HepG2 (cell line): ENCODE data around the gene MAP1LC3B. TPM values are rescaled to one million over a fixed set of nuclear protein-coding genes. Genes with fewer than 3 reads are reported as not detected.

Source experiments
- ARNT2 ChIP-seq: sonication (generic); formaldehyde crosslinking; IDR thresholded peaks from 2 replicates; pipeline ENCODE4 v1.8.0; 2022; ENCODE audit warnings: mild to moderate bottlenecking, low read depth, missing genetic modification reagents, moderate library complexity
- GPN1 ChIP-seq: sonication (generic); formaldehyde crosslinking; IDR thresholded peaks from 2 replicates; pipeline ENCODE4 v1.5.1; 2020; ENCODE audit warnings: missing genetic modification reagents, borderline replicate concordance
- KAT2B ChIP-seq: fragments of 150-350 bp; IDR thresholded peaks from 2 replicates; pipeline ENCODE4 v1.6.1; 2014; ENCODE audit warnings: low read depth, low read length, borderline replicate concordance
- NCOA2 ChIP-seq: sonication (generic); formaldehyde crosslinking; IDR thresholded peaks from 2 replicates; pipeline ENCODE4 v1.8.0; 2022; ENCODE audit warnings: inconsistent platforms
- SMAD3 ChIP-seq: sonication (generic); formaldehyde crosslinking; IDR thresholded peaks from 2 replicates; pipeline ENCODE4 v1.4.0; 2020; ENCODE audit warnings: missing genetic modification reagents
- SOX5 ChIP-seq: IDR thresholded peaks from 2 replicates; pipeline ENCODE4 v1.6.1; 2016; ENCODE audit warnings: borderline replicate concordance
- TBX2 ChIP-seq: sonication (generic); formaldehyde crosslinking; IDR thresholded peaks from 2 replicates; pipeline ENCODE4 v1.5.0; 2020; ENCODE audit warnings: missing genetic modification reagents, mild to moderate bottlenecking, borderline replicate concordance
- ZFYVE20 ChIP-seq: sonication (generic); formaldehyde crosslinking; IDR thresholded peaks from 2 replicates; pipeline ENCODE4 v1.8.0; 2023; ENCODE audit warnings: low read depth, mild to moderate bottlenecking, moderate library complexity, missing genetic modification reagents, borderline replicate concordance
- ZKSCAN8 ChIP-seq: IDR thresholded peaks from 2 replicates; pipeline ENCODE4 v1.6.1; 2016; ENCODE audit warnings: borderline replicate concordance, missing genetic modification reagents, missing compliant biosample characterization
- ZNF282 ChIP-seq: fragments of 450-650 bp; IDR thresholded peaks from 2 replicates; pipeline ENCODE4 v1.6.1; 2018; ENCODE audit not compliant: partially characterized antibody
- ZNF556 ChIP-seq: sonication (generic); formaldehyde crosslinking; IDR thresholded peaks from 2 replicates; pipeline ENCODE4 v1.4.0; 2020; ENCODE audit warnings: mild to moderate bottlenecking, missing genetic modification reagents, borderline replicate concordance
- ZNF772 ChIP-seq: sonication (generic); formaldehyde crosslinking; IDR thresholded peaks from 2 replicates; pipeline ENCODE4 v1.5.0; 2020; ENCODE audit warnings: mild to moderate bottlenecking, missing genetic modification reagents
- ZNF839 ChIP-seq: sonication (generic); formaldehyde crosslinking; IDR thresholded peaks from 2 replicates; pipeline ENCODE4 v1.4.0; 2020; ENCODE audit warnings: missing genetic modification reagents, mild to moderate bottlenecking, borderline replicate concordance
- polyA plus RNA-seq, 8 experiments: library from polyadenylated mRNA; depleted of rRNA in 3 of 8; stranded (reverse) in 7 of 8; unstranded in 1 of 8; fragments of >200 nt; fragmentation: Illumina TruSeq in 4 of 8; extraction: Trizol in 4 of 8; gene quantifications; 2 replicates each; pipeline versions ENCODE4 v1.2.1 to v1.2.3, GENCODE V29; 2011 to 2016; ENCODE audit warnings: low read depth in 4 of 8, missing spikeins in 1 of 8, mixed read lengths in 1 of 8; ENCODE audit not compliant: insufficient read depth in 1 of 8
- total RNA-seq, 5 experiments: library from RNA; depleted of rRNA; stranded (reverse); fragments of >200 nt; fragmentation: Illumina TruSeq; extraction: Trizol; gene quantifications; 2 replicates each; pipeline ENCODE4 v1.2.3, GENCODE V29; 2016; ENCODE audit warnings: low read depth in 1 of 5
- TF ChIP-seq, protein P1 (sequence below): sonication (generic); formaldehyde crosslinking; IDR thresholded peaks from 2 replicates; pipeline ENCODE4 v1.4.0; 2020; ENCODE audit warnings: missing genetic modification reagents
- TF ChIP-seq, protein P2 (sequence below): sonication (generic); formaldehyde crosslinking; conservative IDR thresholded peaks from 2 replicates; pipeline ENCODE4 v1.4.0; 2020; ENCODE audit warnings: missing genetic modification reagents
- TF ChIP-seq, protein P3 (sequence below), 2 experiments: sonication (generic) in 1 of 2; formaldehyde crosslinking in 1 of 2; IDR thresholded peaks; 2 replicates each; pipeline versions ENCODE4 v1.4.0 to v1.6.1; 2018 to 2020; ENCODE audit warnings: missing genetic modification reagents in 2 of 2, borderline replicate concordance in 1 of 2, low read depth in 1 of 2, mild to moderate bottlenecking in 1 of 2, missing biosample characterization in 1 of 2
- TF ChIP-seq, protein P4 (sequence below): sonication (generic); formaldehyde crosslinking; IDR thresholded peaks from 2 replicates; pipeline ENCODE4 v1.4.0; 2020; ENCODE audit warnings: mild to moderate bottlenecking, missing genetic modification reagents
- TF ChIP-seq, protein P5 (sequence below): IDR thresholded peaks from 2 replicates; pipeline ENCODE4 v1.6.1; 2012; ENCODE audit warnings: inconsistent platforms
- TF ChIP-seq, protein P6 (sequence below): sonication (generic); formaldehyde crosslinking; IDR thresholded peaks from 2 replicates; pipeline ENCODE4 v1.4.0; 2020; ENCODE audit warnings: missing genetic modification reagents, mild to moderate bottlenecking, borderline replicate concordance

The MAP1LC3B gene
- total and polyA plus RNA-seq, 2 of the 13 experiments (the other 11 are each of a cell fraction or from before 2014, with no cell fraction given), result 15.7 to 37.4 TPM

DNA sequence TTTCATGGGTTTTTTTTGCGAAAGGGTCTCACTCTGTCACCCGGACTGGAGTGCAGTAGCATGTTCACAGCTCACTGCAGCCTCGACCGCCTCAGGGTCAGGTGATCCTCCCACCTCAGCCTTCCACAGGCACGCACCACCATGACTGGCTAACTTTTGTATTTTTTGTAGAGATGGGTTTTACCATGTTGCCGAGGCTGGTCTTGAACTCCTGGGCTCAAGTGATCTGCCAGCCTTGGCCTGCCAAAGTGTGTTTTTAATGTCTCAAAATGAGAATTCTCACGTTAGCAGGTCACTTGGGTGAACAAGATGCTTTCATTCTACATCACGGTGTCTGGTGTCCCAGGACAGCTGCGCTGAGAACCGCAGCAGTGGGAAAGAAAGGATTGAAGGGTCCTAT is 11.7 kb upstream of the MAP1LC3B start (continued):
- TF ChIP-seq SOX5 (CRISPR knock-in tag) (no peak), ZNF839 (peak; percentile 50; the same call in 1 of the 2 replicates), ZNF282 (no peak), ZNF556 (CRISPR knock-in tag) (0 out of 2 replicates have a peak, but pooled peaks have one; percentile 57), KAT2B (no peak), TBX2 (peak; percentile 66), SMAD3 (no peak), ZNF772 (CRISPR knock-in tag) (no peak), NCOA2 (peak; percentile 6; the same call in 1 of the 2 replicates), ZKSCAN8 (CRISPR knock-in tag) (no peak), GPN1 (CRISPR knock-in tag) (no peak), ZFYVE20 (CRISPR knock-in tag) (no peak), ARNT2 (CRISPR knock-in tag) (no peak)
- TF ChIP-seq, protein P1, sequence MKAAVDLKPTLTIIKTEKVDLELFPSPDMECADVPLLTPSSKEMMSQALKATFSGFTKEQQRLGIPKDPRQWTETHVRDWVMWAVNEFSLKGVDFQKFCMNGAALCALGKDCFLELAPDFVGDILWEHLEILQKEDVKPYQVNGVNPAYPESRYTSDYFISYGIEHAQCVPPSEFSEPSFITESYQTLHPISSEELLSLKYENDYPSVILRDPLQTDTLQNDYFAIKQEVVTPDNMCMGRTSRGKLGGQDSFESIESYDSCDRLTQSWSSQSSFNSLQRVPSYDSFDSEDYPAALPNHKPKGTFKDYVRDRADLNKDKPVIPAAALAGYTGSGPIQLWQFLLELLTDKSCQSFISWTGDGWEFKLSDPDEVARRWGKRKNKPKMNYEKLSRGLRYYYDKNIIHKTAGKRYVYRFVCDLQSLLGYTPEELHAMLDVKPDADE (CRISPR knock-in tag), result no peak
- TF ChIP-seq, protein P2, sequence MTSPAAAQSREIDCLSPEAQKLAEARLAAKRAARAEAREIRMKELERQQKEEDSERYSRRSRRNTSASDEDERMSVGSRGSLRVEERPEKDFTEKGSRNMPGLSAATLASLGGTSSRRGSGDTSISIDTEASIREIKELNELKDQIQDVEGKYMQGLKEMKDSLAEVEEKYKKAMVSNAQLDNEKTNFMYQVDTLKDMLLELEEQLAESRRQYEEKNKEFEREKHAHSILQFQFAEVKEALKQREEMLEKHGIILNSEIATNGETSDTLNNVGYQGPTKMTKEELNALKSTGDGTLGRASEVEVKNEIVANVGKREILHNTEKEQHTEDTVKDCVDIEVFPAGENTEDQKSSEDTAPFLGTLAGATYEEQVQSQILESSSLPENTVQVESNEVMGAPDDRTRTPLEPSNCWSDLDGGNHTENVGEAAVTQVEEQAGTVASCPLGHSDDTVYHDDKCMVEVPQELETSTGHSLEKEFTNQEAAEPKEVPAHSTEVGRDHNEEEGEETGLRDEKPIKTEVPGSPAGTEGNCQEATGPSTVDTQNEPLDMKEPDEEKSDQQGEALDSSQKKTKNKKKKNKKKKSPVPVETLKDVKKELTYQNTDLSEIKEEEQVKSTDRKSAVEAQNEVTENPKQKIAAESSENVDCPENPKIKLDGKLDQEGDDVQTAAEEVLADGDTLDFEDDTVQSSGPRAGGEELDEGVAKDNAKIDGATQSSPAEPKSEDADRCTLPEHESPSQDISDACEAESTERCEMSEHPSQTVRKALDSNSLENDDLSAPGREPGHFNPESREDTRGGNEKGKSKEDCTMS, result no peak
- TF ChIP-seq, protein P3, sequence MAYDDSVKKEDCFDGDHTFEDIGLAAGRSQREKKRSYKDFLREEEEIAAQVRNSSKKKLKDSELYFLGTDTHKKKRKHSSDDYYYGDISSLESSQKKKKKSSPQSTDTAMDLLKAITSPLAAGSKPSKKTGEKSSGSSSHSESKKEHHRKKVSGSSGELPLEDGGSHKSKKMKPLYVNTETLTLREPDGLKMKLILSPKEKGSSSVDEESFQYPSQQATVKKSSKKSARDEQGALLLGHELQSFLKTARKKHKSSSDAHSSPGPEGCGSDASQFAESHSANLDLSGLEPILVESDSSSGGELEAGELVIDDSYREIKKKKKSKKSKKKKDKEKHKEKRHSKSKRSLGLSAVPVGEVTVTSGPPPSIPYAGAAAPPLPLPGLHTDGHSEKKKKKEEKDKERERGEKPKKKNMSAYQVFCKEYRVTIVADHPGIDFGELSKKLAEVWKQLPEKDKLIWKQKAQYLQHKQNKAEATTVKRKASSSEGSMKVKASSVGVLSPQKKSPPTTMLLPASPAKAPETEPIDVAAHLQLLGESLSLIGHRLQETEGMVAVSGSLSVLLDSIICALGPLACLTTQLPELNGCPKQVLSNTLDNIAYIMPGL (CRISPR knock-in tag; IDR thresholded peaks at IDR 0.05; ENCODE audit: borderline replicate concordance in 1 of 2, low read depth in 1 of 2), result peak in 1 of 2 experiments; percentile 37; a peak in 1 of 4 replicates
- TF ChIP-seq, protein P4, sequence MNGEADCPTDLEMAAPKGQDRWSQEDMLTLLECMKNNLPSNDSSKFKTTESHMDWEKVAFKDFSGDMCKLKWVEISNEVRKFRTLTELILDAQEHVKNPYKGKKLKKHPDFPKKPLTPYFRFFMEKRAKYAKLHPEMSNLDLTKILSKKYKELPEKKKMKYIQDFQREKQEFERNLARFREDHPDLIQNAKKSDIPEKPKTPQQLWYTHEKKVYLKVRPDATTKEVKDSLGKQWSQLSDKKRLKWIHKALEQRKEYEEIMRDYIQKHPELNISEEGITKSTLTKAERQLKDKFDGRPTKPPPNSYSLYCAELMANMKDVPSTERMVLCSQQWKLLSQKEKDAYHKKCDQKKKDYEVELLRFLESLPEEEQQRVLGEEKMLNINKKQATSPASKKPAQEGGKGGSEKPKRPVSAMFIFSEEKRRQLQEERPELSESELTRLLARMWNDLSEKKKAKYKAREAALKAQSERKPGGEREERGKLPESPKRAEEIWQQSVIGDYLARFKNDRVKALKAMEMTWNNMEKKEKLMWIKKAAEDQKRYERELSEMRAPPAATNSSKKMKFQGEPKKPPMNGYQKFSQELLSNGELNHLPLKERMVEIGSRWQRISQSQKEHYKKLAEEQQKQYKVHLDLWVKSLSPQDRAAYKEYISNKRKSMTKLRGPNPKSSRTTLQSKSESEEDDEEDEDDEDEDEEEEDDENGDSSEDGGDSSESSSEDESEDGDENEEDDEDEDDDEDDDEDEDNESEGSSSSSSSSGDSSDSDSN (CRISPR knock-in tag), result no peak
- TF ChIP-seq, protein P5, sequence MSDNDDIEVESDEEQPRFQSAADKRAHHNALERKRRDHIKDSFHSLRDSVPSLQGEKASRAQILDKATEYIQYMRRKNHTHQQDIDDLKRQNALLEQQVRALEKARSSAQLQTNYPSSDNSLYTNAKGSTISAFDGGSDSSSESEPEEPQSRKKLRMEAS, result 0 out of 2 replicates have a peak, but pooled peaks have one; percentile 26
- TF ChIP-seq, protein P6, sequence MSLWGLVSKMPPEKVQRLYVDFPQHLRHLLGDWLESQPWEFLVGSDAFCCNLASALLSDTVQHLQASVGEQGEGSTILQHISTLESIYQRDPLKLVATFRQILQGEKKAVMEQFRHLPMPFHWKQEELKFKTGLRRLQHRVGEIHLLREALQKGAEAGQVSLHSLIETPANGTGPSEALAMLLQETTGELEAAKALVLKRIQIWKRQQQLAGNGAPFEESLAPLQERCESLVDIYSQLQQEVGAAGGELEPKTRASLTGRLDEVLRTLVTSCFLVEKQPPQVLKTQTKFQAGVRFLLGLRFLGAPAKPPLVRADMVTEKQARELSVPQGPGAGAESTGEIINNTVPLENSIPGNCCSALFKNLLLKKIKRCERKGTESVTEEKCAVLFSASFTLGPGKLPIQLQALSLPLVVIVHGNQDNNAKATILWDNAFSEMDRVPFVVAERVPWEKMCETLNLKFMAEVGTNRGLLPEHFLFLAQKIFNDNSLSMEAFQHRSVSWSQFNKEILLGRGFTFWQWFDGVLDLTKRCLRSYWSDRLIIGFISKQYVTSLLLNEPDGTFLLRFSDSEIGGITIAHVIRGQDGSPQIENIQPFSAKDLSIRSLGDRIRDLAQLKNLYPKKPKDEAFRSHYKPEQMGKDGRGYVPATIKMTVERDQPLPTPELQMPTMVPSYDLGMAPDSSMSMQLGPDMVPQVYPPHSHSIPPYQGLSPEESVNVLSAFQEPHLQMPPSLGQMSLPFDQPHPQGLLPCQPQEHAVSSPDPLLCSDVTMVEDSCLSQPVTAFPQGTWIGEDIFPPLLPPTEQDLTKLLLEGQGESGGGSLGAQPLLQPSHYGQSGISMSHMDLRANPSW (CRISPR knock-in tag), result no peak
